HG02840 (cell line): ENCODE data around the gene TCERG1L.

Source experiments
- ATAC-seq: cut with Tn5 transposase; IDR thresholded peaks from one replicate; pipeline ENCODE4 v1.9.1; 2021; ENCODE audit warnings: mild to moderate bottlenecking, moderate library complexity, moderate number of reproducible peaks; ENCODE audit not compliant: unreplicated experiment, low FRiP score

Gene TCERG1L

GRCh38 chr10:131316321-131317075 lies 5.0 kb upstream of the TCERG1L start:
- ATAC-seq: no peak

GRCh38 chr10:131315344-131315743 lies 3.8 kb upstream of the TCERG1L start:
- no peak for ATAC-seq

- ATAC-seq: no peak
Measured at GRCh38 chr10:131314799-131315198, 3.3 kb upstream of the TCERG1L start.

- no peak for ATAC-seq
Measured at GRCh38 chr10:131314148-131314547, 2.6 kb upstream of the TCERG1L start.

GRCh38 chr10:131313377-131313776 lies 1.9 kb upstream of the TCERG1L start:
- ATAC-seq: no peak

- ATAC-seq: no peak
Measured at GRCh38 chr10:131312478-131312836, 936 bp upstream of the TCERG1L start.

GRCh38 chr10:131311402-131311660 lies 190 bp downstream of the TCERG1L start:
- ATAC-seq: no peak

- no peak for ATAC-seq
Measured at GRCh38 chr10:131310551-131311401, 745 bp downstream of the TCERG1L start.

GRCh38 chr10:131310142-131310541 lies 1.4 kb downstream of the TCERG1L start:
- no peak for ATAC-seq

- ATAC-seq: no peak
Measured at GRCh38 chr10:131300508-131300907, 11.0 kb downstream of the TCERG1L start.

- no peak for ATAC-seq
Measured at GRCh38 chr10:131290781-131291180, 20.7 kb downstream of the TCERG1L start.

GRCh38 chr10:131288648-131289047 lies 22.9 kb downstream of the TCERG1L start:
- no peak for ATAC-seq

- no peak for ATAC-seq
Measured at GRCh38 chr10:131282961-131283360, 28.6 kb downstream of the TCERG1L start.

GRCh38 chr10:131280101-131280500 lies 31.4 kb downstream of the TCERG1L start:
- no peak for ATAC-seq

- no peak for ATAC-seq
Measured at GRCh38 chr10:131279516-131279915, 32.0 kb downstream of the TCERG1L start.

- no peak for ATAC-seq
Measured at GRCh38 chr10:131277969-131278368, 33.6 kb downstream of the TCERG1L start.

- ATAC-seq: no peak
Measured at GRCh38 chr10:131277278-131277677, 34.2 kb downstream of the TCERG1L start.

GRCh38 chr10:131275691-131276090 lies 35.8 kb downstream of the TCERG1L start:
- no peak for ATAC-seq

- ATAC-seq: no peak
Measured at GRCh38 chr10:131274883-131275282, 36.6 kb downstream of the TCERG1L start.

- ATAC-seq: no peak
Measured at GRCh38 chr10:131274133-131274880, 37.2 kb downstream of the TCERG1L start.

GRCh38 chr10:131273476-131273875 lies 38.0 kb downstream of the TCERG1L start:
- ATAC-seq: no peak
